ENCODE measurements around the gene EEA1.

DNA sequence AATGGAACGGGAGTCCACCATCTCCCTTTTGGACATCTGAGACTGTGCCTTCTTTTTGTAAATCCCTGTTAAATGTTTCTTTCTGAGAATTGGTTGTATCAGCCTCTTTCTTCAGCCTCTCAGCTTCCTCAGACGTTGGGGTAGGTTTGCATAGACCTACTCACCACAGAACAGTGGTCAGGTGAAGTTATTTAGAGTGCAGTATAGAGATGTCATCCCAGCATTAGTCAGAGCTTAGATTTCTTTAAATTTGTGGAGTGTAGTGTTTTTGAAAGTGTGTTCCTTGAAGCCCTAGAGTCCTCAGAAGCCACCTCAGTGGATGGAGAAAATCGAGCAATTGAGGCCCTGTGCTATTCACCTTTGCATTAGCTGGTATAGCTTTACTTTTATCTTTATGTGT, 8.9 kb upstream of the EEA1 start:
- TF ChIP-seq CTCF (conservative IDR thresholded peaks at IDR 0.05; ENCODE audit: low read length) (no peak), EZH2phosphoT487 (IDR thresholded peaks at IDR 0.05; ENCODE audit: borderline replicate concordance, low read depth, low read length) (no peak)
